ENCODE measurements around the gene ETV4. TPM values are rescaled to one million over a fixed set of nuclear protein-coding genes. Genes with fewer than 3 reads are reported as not detected.

The ETV4 gene
- polyA plus RNA-seq (2011; rRNA removed) (39.1 and 42.5 TPM in 2 replicates), polyA plus RNA-seq (2017; fragmentation: RNase III; extraction: RNeasy Plus Mini Kit Qiagen cat#74134 plus additional on column Dnase treatment) (14.0 to 21.4 TPM (median 18.5 TPM) in 3 replicates), polyA minus RNA-seq (2011; rRNA and poly(A)+ RNA removed) (30.1 and 43.0 TPM in 2 replicates)
- polyA plus RNA-seq (2012; cell fraction: cytosol; rRNA removed) = 26.5 and 33.2 TPM in 2 replicates
- polyA plus RNA-seq (2012; cell fraction: nucleus; rRNA removed) = 47.6 and 48.2 TPM in 2 replicates

- no peak for FAIRE-seq
- POLR2A ChIA-PET = interaction anchor here (0.7 to 1.6 kb wide), 10 partner anchors 9 to 186 kb away, joined by 3 to 11 read pairs (median 4); partner anchors contain the start of gene DHX8
- TF ChIP-seq EHF (CRISPR knock-in tag; IDR thresholded peaks at IDR 0.05) (0 out of 2 replicates have a peak, but pooled peaks have one; percentile 37), HOXB13 (CRISPR knock-in tag; IDR thresholded peaks at IDR 0.05; ENCODE audit: low read depth) (no peak), MAZ (IDR thresholded peaks at IDR 0.05; ENCODE audit: borderline replicate concordance, low read depth, low read length) (peak; percentile 12; the same call in 1 of the 2 replicates), MAX (IDR thresholded peaks at IDR 0.05) (peak; percentile 9), EP300 (IDR thresholded peaks at IDR 0.05) (no peak), MYC (IDR thresholded peaks at IDR 0.05; ENCODE audit: borderline replicate concordance, low read length) (peak; percentile 16; the same call in 1 of the 2 replicates), RCOR1 (IDR thresholded peaks at IDR 0.05; ENCODE audit: low read depth, low read length) (no peak)
- Histone ChIP-seq H3K9me3 (no peaks in the 10 kb centered on the region), H3K4me3 (peak within 1 kb of the TSS; percentile 60), H3K27ac (peak within 1 kb of the TSS; percentile 85 to 95), H3K4me2 (peak within 1 kb of the TSS; percentile 90), H3K4me1 (peaks cover 23% of the 10 kb centered on the region)
- CTCF ChIA-PET = interaction anchor here (0.6 to 2.9 kb wide), 17 partner anchors 16 to 225 kb away, joined by 3 to 29 read pairs (median 4); partner anchors contain the start of gene DHX8
- 2% methylated on average over 39 of the region's 46 CpGs for WGBS (ENCODE audit: missing lambda C conversion rate)
- DNase-seq (ENCODE audit: low read depth in 1 of 2, low spot score in 1 of 2) = peak; percentile 96 to 100
- peak; percentile 76 to 86 for ATAC-seq
Measured at GRCh38 chr17:43546319-43547188, at the start of gene ETV4. TSS of gene ETV4 (minus strand) at chr17:43546340. CDS start at chr17:43545617, 723 bp downstream.

GRCh38 chr17:43595466-43595865 is 49.3 kb upstream of the ETV4 start:
- DNase-seq (ENCODE audit: low read depth in 1 of 2, low spot score in 1 of 2) = no peak
- TF ChIP-seq RNF2 (IDR thresholded peaks at IDR 0.05; ENCODE audit: borderline replicate concordance, low read depth) (no peak), NFE2L2 (conservative IDR thresholded peaks at IDR 0.05; ENCODE audit: low read length) (no peak), USF2 (IDR thresholded peaks at IDR 0.05) (no peak)
- no peak overlapping the region for H3K27ac ChIP-seq
- FAIRE-seq = no peak
- CTCF ChIA-PET = interaction anchor here (0.6 to 6.4 kb wide), 2 partner anchors 19 to 304 kb away, joined by 3 to 48 read pairs; no protein-coding TSS in a partner anchor
- WGBS (ENCODE audit: missing lambda C conversion rate) = 67% methylated on average over 4 of the region's 4 CpGs
- H3K4me3 ChIP-seq = no peak overlapping the region
- peaks cover 11% of the 10 kb centered on the region for H3K4me1 ChIP-seq
- H3K4me2 ChIP-seq = no peak overlapping the region
- POLR2A ChIA-PET = no interaction called here
- no peaks in the 10 kb centered on the region for H3K9me3 ChIP-seq
- no peak for ATAC-seq

GRCh38 chr17:43591779-43592562 is 45.8 kb upstream of the ETV4 start:
- Histone ChIP-seq H3K4me1 (no peaks in the 10 kb centered on the region), H3K4me2 (no peak overlapping the region), H3K9me3 (no peaks in the 10 kb centered on the region), H3K4me3 (no peak overlapping the region), H3K27ac (peak overlapping the region in 1 of 2 experiments; percentile 35; a peak in 1 of 6 replicates)
- CTCF ChIA-PET = interaction anchor here (0.8 to 5.7 kb wide), 9 partner anchors 11 to 169 kb away, joined by 3 to 36 read pairs (median 5); no protein-coding TSS in a partner anchor
- TF ChIP-seq CTCF (IDR thresholded peaks at IDR 0.05) = no peak
- TF ChIP-seq EP300 (IDR thresholded peaks at IDR 0.05) = no peak
- no peak for TF ChIP-seq NR3C1 (IDR thresholded peaks at IDR 0.05)
- FAIRE-seq (no peak), ATAC-seq (peak; percentile 9 to 30; a peak in 2 of 6 replicates), DNase-seq (ENCODE audit: low read depth in 1 of 2, low spot score in 1 of 2) (no peak)
- POLR2A ChIA-PET = no interaction called here
- WGBS (ENCODE audit: missing lambda C conversion rate) = 80% methylated on average over 28 of the region's 28 CpGs
